ENCODE data around the gene LRRC18. TPM values are rescaled to one million over a fixed set of nuclear protein-coding genes. Genes with fewer than 3 reads are reported as not detected.

LRRC18 gene
- not detected for total RNA-seq

DNA sequence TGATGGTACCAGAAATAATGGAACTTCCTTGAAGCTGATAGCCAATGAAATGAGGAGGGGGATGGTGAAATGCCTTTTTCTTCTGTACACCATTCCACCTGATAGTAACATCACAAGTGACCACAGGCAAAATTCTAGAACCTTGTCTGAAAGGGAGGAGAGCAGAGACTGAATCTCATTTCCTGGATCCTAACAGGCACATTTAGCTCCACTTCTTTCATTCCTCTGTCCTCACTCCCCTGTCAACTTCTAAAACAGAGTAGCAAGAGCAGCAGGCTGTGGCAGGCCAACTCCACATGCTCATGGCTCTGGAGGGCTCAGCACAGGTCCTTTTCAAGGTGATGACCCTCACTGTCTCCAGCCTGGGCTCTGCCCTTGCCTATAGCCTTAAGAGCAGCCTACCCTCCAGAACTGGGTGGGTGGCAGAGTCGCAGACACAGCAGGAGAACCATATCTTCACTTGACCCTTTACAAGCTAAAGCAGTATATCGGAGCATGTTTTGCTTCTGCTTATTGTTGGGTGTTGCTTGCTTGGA, at the start of gene LRRC18:
LRRC18 (minus strand) TSS at position 51 of the 536 bp plus-strand sequence. CDS start 25,685 bp downstream, outside the sequence.
- TF ChIP-seq, protein P1, sequence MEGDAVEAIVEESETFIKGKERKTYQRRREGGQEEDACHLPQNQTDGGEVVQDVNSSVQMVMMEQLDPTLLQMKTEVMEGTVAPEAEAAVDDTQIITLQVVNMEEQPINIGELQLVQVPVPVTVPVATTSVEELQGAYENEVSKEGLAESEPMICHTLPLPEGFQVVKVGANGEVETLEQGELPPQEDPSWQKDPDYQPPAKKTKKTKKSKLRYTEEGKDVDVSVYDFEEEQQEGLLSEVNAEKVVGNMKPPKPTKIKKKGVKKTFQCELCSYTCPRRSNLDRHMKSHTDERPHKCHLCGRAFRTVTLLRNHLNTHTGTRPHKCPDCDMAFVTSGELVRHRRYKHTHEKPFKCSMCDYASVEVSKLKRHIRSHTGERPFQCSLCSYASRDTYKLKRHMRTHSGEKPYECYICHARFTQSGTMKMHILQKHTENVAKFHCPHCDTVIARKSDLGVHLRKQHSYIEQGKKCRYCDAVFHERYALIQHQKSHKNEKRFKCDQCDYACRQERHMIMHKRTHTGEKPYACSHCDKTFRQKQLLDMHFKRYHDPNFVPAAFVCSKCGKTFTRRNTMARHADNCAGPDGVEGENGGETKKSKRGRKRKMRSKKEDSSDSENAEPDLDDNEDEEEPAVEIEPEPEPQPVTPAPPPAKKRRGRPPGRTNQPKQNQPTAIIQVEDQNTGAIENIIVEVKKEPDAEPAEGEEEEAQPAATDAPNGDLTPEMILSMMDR (IDR thresholded peaks at IDR 0.05): no peak
- Histone ChIP-seq H3K36me3 (no peaks in the 10 kb centered on the region), H3K9me3 (no peaks in the 10 kb centered on the region), H3K27ac (no peak within 1 kb of the TSS), H3K27me3 (no peaks in the 10 kb centered on the region), H3K4me1 (no peaks in the 10 kb centered on the region), H3K4me3 (no peak within 1 kb of the TSS)
- peak in 1 of 2 donors; percentile 54 for DNase-seq (ENCODE audit: low spot score in 2 of 2)
- intact Hi-C loops (cut with DNase I): no loop called here

DNA sequence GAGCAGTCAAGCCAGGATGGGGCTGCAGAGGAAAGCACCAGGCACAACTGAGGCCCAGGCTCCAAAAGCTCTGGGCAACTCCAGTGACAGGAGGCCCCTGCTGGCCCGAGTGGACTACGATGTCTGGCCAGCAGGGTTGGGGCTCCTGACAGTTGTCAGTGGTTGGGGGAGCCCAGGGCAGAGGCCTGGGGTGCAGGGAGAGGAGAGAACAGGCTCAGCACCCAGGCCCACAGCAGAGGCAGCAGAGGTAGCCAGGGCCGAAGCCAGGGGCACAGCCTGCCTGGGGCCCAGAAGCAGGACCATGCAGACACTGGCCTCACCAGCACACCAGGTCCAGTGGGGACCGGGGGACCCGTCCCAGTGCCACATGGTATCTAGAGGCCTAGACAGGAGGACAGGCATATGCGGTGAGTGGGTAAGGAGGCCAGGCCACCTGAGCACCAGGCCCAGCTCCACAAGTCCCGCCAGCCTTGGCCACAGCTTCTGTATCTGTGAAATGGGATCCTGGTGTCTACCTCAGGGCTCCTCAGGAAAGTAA, 46.0 kb upstream of the LRRC18 start:
- H3K27ac ChIP-seq: no peak overlapping the region
- H3K4me1 ChIP-seq: peaks cover 0 to 3% of the 10 kb centered on the region in 2 donors
- TF ChIP-seq, protein P1 (IDR thresholded peaks at IDR 0.05): no peak
- no peak overlapping the region for H3K4me3 ChIP-seq
- H3K27me3 ChIP-seq: no peaks in the 10 kb centered on the region
- intact Hi-C loops (cut with DNase I): no loop called here
- DNase-seq (ENCODE audit: low spot score in 2 of 2): no peak
- no peaks in the 10 kb centered on the region for H3K36me3 ChIP-seq
- no peaks in the 10 kb centered on the region for H3K9me3 ChIP-seq

DNA sequence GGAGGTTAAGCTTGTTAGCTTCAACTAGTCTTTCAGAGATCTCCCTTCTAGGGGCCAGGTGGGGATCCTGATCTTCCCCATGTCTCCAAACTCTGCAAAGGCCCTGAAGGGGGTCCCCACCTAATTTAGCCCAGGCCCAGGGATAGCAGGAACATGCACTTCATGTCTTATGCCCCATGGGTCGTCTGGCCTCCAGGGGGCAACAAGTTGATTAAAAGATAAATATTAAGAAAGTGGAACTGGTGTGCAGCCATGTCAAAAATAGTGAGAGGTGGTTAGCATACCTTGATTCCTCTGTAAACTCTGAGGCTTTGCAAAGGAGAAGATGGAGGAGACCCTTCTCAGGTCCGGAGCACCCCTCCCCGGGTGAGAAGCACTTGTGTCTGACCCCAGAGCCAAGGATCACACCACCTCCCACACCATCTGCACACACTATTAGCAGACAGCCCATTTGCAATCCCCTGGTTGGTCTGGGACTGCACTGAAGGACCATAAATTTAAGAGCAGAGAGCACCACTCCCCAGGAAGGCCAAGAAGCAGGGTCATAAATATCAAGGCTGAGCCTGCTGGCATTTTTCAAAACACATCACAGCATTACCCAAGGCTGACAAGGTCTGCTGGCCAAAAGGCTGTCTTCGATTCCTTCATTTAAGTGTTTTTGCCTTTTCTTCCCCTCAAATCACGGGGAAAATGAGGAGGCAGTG, 44.2 kb upstream of the LRRC18 start:
- no peak for DNase-seq (ENCODE audit: low spot score in 2 of 2)

DNA sequence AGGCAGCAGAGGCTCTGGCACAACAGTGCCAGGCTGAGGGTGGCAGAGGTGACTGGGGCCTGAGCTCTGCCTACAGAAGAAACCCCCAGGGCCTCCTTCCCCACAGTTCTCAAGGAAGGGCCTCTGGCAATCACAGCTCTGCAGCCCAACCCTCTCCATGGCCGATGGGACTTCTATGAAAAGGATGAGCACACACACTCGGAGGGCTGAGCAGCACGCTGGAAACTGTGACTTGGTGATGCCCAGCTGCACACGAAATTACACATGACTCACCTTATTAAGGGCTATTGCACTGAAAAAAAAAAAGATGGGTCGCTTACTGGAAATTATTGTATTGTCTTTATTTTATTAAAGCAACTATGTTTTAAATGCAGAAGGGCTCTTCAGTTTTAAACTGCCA, 42.9 kb upstream of the LRRC18 start:
- no peaks in the 10 kb centered on the region for H3K27me3 ChIP-seq
- no peak overlapping the region for H3K4me3 ChIP-seq
- intact Hi-C loops (cut with DNase I): no loop called here
- DNase-seq (ENCODE audit: low spot score in 2 of 2): no peak
- no peak overlapping the region for H3K27ac ChIP-seq
- H3K36me3 ChIP-seq: no peaks in the 10 kb centered on the region
- H3K9me3 ChIP-seq: no peaks in the 10 kb centered on the region
- H3K4me1 ChIP-seq: peaks cover 0 to 3% of the 10 kb centered on the region in 2 donors
- TF ChIP-seq, protein P1 (IDR thresholded peaks at IDR 0.05): no peak

More for the DNA sequence above, 44.2 kb upstream of the LRRC18 start:
- H3K36me3 ChIP-seq: no peaks in the 10 kb centered on the region
- no peaks in the 10 kb centered on the region for H3K27me3 ChIP-seq
- no peak overlapping the region for H3K27ac ChIP-seq
- peaks cover 0 to 3% of the 10 kb centered on the region in 2 donors for H3K4me1 ChIP-seq
- H3K4me3 ChIP-seq: no peak overlapping the region
- no peaks in the 10 kb centered on the region for H3K9me3 ChIP-seq
- TF ChIP-seq, protein P1 (IDR thresholded peaks at IDR 0.05): no peak
- intact Hi-C loops (cut with DNase I): no loop called here

DNA sequence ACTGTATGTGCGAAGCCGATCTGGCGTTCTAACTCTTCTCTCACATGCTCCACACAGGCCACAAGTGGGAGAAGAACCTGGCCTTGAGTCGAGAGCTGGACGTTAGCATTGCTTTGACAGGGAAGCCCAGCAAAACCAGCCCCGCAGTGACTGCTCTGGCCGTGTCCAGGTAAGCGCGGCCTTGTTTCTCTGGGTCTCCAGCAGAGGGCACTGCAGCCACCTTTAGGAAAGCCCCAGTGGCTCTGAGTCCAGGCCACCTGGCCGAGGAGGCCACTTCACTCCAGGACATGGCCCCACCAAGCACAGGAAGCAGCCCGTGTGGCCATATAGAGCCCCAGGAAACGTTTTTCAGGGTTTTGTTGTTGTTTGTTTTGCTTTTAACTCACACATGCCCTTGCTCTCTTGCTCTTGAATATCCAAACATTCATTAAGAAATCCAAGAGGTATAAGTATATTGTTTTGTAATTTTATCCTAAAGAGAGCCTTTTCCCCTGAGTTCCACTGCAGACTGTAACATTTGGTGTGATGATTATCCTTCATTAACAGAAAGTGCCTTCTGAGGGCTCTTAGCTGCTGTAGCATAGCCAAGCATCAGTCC, 41.8 kb upstream of the LRRC18 start:
- H3K9me3 ChIP-seq: no peaks in the 10 kb centered on the region
- H3K4me3 ChIP-seq: no peak overlapping the region
- peak in 1 of 2 donors; percentile 71 for DNase-seq (ENCODE audit: low spot score in 2 of 2)
- intact Hi-C loops (cut with DNase I): loop anchor here (1.0 kb wide), 2 partner anchors 132 to 180 kb away; no protein-coding TSS in a partner anchor
- H3K27ac ChIP-seq: no peak overlapping the region
- H3K36me3 ChIP-seq: no peaks in the 10 kb centered on the region
- H3K4me1 ChIP-seq: peaks cover 0 to 3% of the 10 kb centered on the region in 2 donors
- TF ChIP-seq, protein P1 (IDR thresholded peaks at IDR 0.05): peak; percentile 80 to 91 (median 83)
- H3K27me3 ChIP-seq: no peaks in the 10 kb centered on the region

All from ascending aorta (tissue), 2 donors.